HEK293 (cell line): ENCODE results near the gene USP1.

ENCODE experiments used
- GLI2 ChIP-seq: fragments of 450-650 bp; formaldehyde crosslinking; IDR thresholded peaks from 2 replicates; pipeline ENCODE4; 2017; ENCODE audit warnings: missing biosample characterization, missing genetic modification characterization, low read depth, borderline replicate concordance
- GLIS2 ChIP-seq: fragments of 450-650 bp; formaldehyde crosslinking; IDR thresholded peaks from 2 replicates; pipeline ENCODE4 v1.5.1; 2016; ENCODE audit warnings: missing biosample characterization, missing genetic modification characterization
- HOXA7 ChIP-seq: sonication (generic); formaldehyde crosslinking; IDR thresholded peaks from 2 replicates; pipeline ENCODE4 v1.8.1; 2022; ENCODE audit warnings: missing genetic modification reagents, borderline replicate concordance
- HOXC10 ChIP-seq: sonication (generic); formaldehyde crosslinking; IDR thresholded peaks from 2 replicates; pipeline ENCODE4 v1.8.1; 2023; ENCODE audit warnings: mild to moderate bottlenecking, missing genetic modification reagents
- KLF10 ChIP-seq: fragments of 450-650 bp; IDR thresholded peaks from 2 replicates; pipeline ENCODE4 v1.5.1; 2018; ENCODE audit warnings: missing biosample characterization, mild to moderate bottlenecking, missing genetic modification characterization
- MYNN ChIP-seq: fragments of 450-650 bp; formaldehyde crosslinking; IDR thresholded peaks from 2 replicates; pipeline ENCODE4 v1.5.1; 2016; ENCODE audit warnings: missing biosample characterization, missing genetic modification characterization, borderline replicate concordance
- PRDM1 ChIP-seq: fragments of 450-650 bp; formaldehyde crosslinking; IDR thresholded peaks from 2 replicates; pipeline ENCODE4; 2016; ENCODE audit warnings: missing biosample characterization, missing genetic modification characterization
- WT1 ChIP-seq: fragments of 450-650 bp; formaldehyde crosslinking; IDR thresholded peaks from 2 replicates; pipeline ENCODE4 v1.5.1; 2016; ENCODE audit warnings: missing biosample characterization, missing genetic modification characterization
- YY1 ChIP-seq: fragments of 450-650 bp; formaldehyde crosslinking; IDR thresholded peaks from 2 replicates; pipeline ENCODE4 v1.5.1; 2018; ENCODE audit warnings: missing biosample characterization, missing genetic modification characterization
- ZBTB7A ChIP-seq: fragments of 450-650 bp; formaldehyde crosslinking; IDR thresholded peaks from 2 replicates; pipeline ENCODE4 v1.5.1; 2016; ENCODE audit warnings: low read depth, missing biosample characterization, missing genetic modification characterization
- ZNF10 ChIP-seq: fragments of 450-650 bp; formaldehyde crosslinking; IDR thresholded peaks from 2 replicates; pipeline ENCODE4 v1.5.1; 2017; ENCODE audit warnings: missing biosample characterization, missing genetic modification characterization
- ZNF292 ChIP-seq: fragments of 450-650 bp; formaldehyde crosslinking; IDR thresholded peaks from 2 replicates; pipeline ENCODE4 v1.5.1; 2016; ENCODE audit warnings: low read depth, missing biosample characterization, missing genetic modification characterization, borderline replicate concordance
- ZNF354C ChIP-seq: fragments of 450-650 bp; formaldehyde crosslinking; IDR thresholded peaks from 2 replicates; pipeline ENCODE4 v1.5.1; 2016; ENCODE audit warnings: missing biosample characterization, missing genetic modification characterization, low read depth, borderline replicate concordance
- ZNF510 ChIP-seq: fragments of 450-650 bp; formaldehyde crosslinking; IDR thresholded peaks from 2 replicates; pipeline ENCODE4 v1.5.1; 2018; ENCODE audit warnings: mild to moderate bottlenecking, missing genetic modification characterization, missing biosample characterization; ENCODE audit not compliant: insufficient replicate concordance
- ZNF521 ChIP-seq: fragments of 450-650 bp; formaldehyde crosslinking; IDR thresholded peaks from 2 replicates; pipeline ENCODE4 v1.5.1; 2017; ENCODE audit warnings: missing biosample characterization, mild to moderate bottlenecking, missing genetic modification characterization
- ZNF530 ChIP-seq: fragments of 450-650 bp; formaldehyde crosslinking; IDR thresholded peaks from 2 replicates; pipeline ENCODE4 v1.5.1; 2016; ENCODE audit warnings: low read depth, missing biosample characterization, missing genetic modification characterization
- ZNF548 ChIP-seq: fragments of 450-650 bp; formaldehyde crosslinking; IDR thresholded peaks from 2 replicates; pipeline ENCODE4 v1.5.1; 2016; ENCODE audit warnings: missing biosample characterization, missing genetic modification characterization
- ZNF555 ChIP-seq: fragments of 450-650 bp; formaldehyde crosslinking; conservative IDR thresholded peaks from 2 replicates; pipeline ENCODE4 v1.5.1; 2017; ENCODE audit warnings: missing biosample characterization, mild to moderate bottlenecking, missing genetic modification characterization, inconsistent platforms
- ZNF658 ChIP-seq: fragments of 450-650 bp; formaldehyde crosslinking; IDR thresholded peaks from 2 replicates; pipeline ENCODE4; 2016; ENCODE audit warnings: missing biosample characterization, missing genetic modification characterization
- ZNF677 ChIP-seq: fragments of 450-650 bp; IDR thresholded peaks from 2 replicates; pipeline ENCODE4 v1.5.0; 2018; ENCODE audit warnings: missing biosample characterization, mild to moderate bottlenecking, missing genetic modification characterization, moderate library complexity
- ZNF776 ChIP-seq: fragments of 450-650 bp; formaldehyde crosslinking; IDR thresholded peaks from 2 replicates; pipeline ENCODE4 v1.5.0; 2017; ENCODE audit warnings: missing biosample characterization, missing genetic modification characterization, borderline replicate concordance
- ZNF785 ChIP-seq: fragments of 450-650 bp; formaldehyde crosslinking; IDR thresholded peaks from 2 replicates; pipeline ENCODE4 v1.5.1; 2016; ENCODE audit warnings: missing biosample characterization, missing genetic modification characterization
- TF ChIP-seq, protein P1 (sequence below): fragments of 450-650 bp; formaldehyde crosslinking; IDR thresholded peaks from 2 replicates; pipeline ENCODE4 v1.5.1; 2017; ENCODE audit warnings: missing biosample characterization, missing genetic modification characterization
- TF ChIP-seq, protein P2 (sequence below): fragments of 450-650 bp; formaldehyde crosslinking; IDR thresholded peaks from 2 replicates; pipeline ENCODE4 v1.5.1; 2017; ENCODE audit warnings: missing biosample characterization, missing genetic modification characterization
- TF ChIP-seq, protein P3 (sequence below): fragments of 450-650 bp; formaldehyde crosslinking; IDR thresholded peaks from 2 replicates; pipeline ENCODE4 v1.5.1; 2016; ENCODE audit warnings: missing biosample characterization, missing genetic modification characterization
- TF ChIP-seq, protein P4 (sequence below): sonication (generic); formaldehyde crosslinking; IDR thresholded peaks from 2 replicates; pipeline ENCODE4 v1.8.1; 2022; ENCODE audit warnings: mild to moderate bottlenecking, moderate library complexity, missing genetic modification reagents
- TF ChIP-seq, protein P5 (sequence below): fragments of 450-650 bp; formaldehyde crosslinking; IDR thresholded peaks from 2 replicates; pipeline ENCODE4 v1.5.1; 2017; ENCODE audit warnings: missing biosample characterization, missing genetic modification characterization
- TF ChIP-seq, protein P6 (sequence below): fragments of 450-650 bp; formaldehyde crosslinking; IDR thresholded peaks from 2 replicates; pipeline ENCODE4 v1.5.1; 2016; ENCODE audit warnings: missing biosample characterization, missing genetic modification characterization
- TF ChIP-seq, protein P7 (sequence below): fragments of 450-650 bp; formaldehyde crosslinking; IDR thresholded peaks from 2 replicates; pipeline ENCODE4 v1.5.1; 2016; ENCODE audit warnings: missing biosample characterization, missing genetic modification characterization

Gene USP1

DNA sequence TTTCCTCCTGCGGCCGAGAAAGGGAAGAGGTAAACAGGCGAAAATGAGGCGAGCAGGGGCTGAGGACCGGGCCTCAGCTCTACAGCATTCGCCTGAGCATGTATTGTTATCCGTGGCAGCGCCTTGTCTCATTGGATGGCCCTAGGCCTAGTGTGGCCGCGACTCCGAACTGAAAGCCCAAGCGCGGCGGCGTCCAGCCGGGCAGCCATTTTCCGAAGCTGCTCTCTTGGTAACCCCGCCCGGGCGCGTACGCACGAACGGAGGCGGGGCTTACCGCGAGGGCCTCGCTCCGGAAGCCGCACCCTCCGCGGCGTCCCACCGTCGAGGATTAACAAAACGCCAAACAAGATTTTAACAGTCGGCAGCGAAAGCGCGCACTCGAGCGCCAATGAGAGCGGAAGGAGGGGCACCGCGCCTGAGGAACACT is 797 bp upstream of the USP1 start (continued):
- TF ChIP-seq, protein P1, sequence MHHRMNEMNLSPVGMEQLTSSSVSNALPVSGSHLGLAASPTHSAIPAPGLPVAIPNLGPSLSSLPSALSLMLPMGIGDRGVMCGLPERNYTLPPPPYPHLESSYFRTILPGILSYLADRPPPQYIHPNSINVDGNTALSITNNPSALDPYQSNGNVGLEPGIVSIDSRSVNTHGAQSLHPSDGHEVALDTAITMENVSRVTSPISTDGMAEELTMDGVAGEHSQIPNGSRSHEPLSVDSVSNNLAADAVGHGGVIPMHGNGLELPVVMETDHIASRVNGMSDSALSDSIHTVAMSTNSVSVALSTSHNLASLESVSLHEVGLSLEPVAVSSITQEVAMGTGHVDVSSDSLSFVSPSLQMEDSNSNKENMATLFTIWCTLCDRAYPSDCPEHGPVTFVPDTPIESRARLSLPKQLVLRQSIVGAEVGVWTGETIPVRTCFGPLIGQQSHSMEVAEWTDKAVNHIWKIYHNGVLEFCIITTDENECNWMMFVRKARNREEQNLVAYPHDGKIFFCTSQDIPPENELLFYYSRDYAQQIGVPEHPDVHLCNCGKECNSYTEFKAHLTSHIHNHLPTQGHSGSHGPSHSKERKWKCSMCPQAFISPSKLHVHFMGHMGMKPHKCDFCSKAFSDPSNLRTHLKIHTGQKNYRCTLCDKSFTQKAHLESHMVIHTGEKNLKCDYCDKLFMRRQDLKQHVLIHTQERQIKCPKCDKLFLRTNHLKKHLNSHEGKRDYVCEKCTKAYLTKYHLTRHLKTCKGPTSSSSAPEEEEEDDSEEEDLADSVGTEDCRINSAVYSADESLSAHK (tag by site-specific recombination): no peak; the same call in 1 of the 2 replicates
- TF ChIP-seq, protein P2, sequence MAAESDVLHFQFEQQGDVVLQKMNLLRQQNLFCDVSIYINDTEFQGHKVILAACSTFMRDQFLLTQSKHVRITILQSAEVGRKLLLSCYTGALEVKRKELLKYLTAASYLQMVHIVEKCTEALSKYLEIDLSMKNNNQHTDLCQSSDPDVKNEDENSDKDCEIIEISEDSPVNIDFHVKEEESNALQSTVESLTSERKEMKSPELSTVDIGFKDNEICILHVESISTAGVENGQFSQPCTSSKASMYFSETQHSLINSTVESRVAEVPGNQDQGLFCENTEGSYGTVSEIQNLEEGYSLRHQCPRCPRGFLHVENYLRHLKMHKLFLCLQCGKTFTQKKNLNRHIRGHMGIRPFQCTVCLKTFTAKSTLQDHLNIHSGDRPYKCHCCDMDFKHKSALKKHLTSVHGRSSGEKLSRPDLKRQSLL (tag by site-specific recombination): no peak
- TF ChIP-seq YY1 (peak; percentile 96), ZNF658 (tag by site-specific recombination) (no peak), HOXA7 (CRISPR knock-in tag) (no peak), ZBTB7A (tag by site-specific recombination) (no peak), ZNF521 (tag by site-specific recombination) (no peak), ZNF292 (no peak), ZNF677 (tag by site-specific recombination) (no peak), KLF10 (no peak; the same call in 1 of the 2 replicates), ZNF10 (tag by site-specific recombination) (no peak), ZNF785 (tag by site-specific recombination) (no peak), ZNF776 (tag by site-specific recombination) (no peak), GLIS2 (tag by site-specific recombination) (no peak), ZNF510 (tag by site-specific recombination) (no peak), MYNN (no peak), PRDM1 (tag by site-specific recombination) (peak; percentile 69; the same call in 1 of the 2 replicates), HOXC10 (no peak), WT1 (no peak), ZNF354C (tag by site-specific recombination) (no peak), ZNF548 (tag by site-specific recombination) (no peak), ZNF555 (no peak), GLI2 (tag by site-specific recombination) (no peak), ZNF530 (tag by site-specific recombination) (no peak)
- TF ChIP-seq, protein P3, sequence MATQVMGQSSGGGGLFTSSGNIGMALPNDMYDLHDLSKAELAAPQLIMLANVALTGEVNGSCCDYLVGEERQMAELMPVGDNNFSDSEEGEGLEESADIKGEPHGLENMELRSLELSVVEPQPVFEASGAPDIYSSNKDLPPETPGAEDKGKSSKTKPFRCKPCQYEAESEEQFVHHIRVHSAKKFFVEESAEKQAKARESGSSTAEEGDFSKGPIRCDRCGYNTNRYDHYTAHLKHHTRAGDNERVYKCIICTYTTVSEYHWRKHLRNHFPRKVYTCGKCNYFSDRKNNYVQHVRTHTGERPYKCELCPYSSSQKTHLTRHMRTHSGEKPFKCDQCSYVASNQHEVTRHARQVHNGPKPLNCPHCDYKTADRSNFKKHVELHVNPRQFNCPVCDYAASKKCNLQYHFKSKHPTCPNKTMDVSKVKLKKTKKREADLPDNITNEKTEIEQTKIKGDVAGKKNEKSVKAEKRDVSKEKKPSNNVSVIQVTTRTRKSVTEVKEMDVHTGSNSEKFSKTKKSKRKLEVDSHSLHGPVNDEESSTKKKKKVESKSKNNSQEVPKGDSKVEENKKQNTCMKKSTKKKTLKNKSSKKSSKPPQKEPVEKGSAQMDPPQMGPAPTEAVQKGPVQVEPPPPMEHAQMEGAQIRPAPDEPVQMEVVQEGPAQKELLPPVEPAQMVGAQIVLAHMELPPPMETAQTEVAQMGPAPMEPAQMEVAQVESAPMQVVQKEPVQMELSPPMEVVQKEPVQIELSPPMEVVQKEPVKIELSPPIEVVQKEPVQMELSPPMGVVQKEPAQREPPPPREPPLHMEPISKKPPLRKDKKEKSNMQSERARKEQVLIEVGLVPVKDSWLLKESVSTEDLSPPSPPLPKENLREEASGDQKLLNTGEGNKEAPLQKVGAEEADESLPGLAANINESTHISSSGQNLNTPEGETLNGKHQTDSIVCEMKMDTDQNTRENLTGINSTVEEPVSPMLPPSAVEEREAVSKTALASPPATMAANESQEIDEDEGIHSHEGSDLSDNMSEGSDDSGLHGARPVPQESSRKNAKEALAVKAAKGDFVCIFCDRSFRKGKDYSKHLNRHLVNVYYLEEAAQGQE (tag by site-specific recombination): peak; percentile 59
- TF ChIP-seq, protein P4, sequence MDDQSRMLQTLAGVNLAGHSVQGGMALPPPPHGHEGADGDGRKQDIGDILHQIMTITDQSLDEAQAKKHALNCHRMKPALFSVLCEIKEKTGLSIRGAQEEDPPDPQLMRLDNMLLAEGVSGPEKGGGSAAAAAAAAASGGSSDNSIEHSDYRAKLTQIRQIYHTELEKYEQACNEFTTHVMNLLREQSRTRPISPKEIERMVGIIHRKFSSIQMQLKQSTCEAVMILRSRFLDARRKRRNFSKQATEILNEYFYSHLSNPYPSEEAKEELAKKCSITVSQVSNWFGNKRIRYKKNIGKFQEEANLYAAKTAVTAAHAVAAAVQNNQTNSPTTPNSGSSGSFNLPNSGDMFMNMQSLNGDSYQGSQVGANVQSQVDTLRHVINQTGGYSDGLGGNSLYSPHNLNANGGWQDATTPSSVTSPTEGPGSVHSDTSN (CRISPR knock-in tag): no peak
- TF ChIP-seq, protein P5, sequence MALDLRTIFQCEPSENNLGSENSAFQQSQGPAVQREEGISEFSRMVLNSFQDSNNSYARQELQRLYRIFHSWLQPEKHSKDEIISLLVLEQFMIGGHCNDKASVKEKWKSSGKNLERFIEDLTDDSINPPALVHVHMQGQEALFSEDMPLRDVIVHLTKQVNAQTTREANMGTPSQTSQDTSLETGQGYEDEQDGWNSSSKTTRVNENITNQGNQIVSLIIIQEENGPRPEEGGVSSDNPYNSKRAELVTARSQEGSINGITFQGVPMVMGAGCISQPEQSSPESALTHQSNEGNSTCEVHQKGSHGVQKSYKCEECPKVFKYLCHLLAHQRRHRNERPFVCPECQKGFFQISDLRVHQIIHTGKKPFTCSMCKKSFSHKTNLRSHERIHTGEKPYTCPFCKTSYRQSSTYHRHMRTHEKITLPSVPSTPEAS (tag by site-specific recombination): 0 out of 2 replicates have a peak, but pooled peaks have one; percentile 49
- TF ChIP-seq, protein P6, sequence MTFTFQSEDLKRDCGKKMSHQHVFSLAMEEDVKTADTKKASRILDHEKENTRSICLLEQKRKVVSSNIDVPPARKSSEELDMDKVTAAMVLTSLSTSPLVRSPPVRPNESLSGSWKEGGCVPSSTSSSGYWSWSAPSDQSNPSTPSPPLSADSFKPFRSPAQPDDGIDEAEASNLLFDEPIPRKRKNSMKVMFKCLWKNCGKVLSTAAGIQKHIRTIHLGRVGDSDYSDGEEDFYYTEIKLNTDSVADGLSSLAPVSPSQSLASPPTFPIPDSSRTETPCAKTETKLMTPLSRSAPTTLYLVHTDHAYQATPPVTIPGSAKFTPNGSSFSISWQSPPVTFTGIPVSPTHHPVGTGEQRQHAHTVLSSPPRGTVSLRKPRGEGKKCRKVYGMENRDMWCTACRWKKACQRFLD: no peak
- TF ChIP-seq, protein P7, sequence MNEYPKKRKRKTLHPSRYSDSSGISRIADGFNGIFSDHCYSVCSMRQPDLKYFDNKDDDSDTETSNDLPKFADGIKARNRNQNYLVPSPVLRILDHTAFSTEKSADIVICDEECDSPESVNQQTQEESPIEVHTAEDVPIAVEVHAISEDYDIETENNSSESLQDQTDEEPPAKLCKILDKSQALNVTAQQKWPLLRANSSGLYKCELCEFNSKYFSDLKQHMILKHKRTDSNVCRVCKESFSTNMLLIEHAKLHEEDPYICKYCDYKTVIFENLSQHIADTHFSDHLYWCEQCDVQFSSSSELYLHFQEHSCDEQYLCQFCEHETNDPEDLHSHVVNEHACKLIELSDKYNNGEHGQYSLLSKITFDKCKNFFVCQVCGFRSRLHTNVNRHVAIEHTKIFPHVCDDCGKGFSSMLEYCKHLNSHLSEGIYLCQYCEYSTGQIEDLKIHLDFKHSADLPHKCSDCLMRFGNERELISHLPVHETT: 0 out of 2 replicates have a peak, but pooled peaks have one; percentile 15
